Measurements from ENCODE around the gene CNOT6L. TPM values are rescaled to one million over a fixed set of nuclear protein-coding genes. Genes with fewer than 3 reads are reported as not detected.

Gene CNOT6L
- total RNA-seq, 1 experiment from 2014 or later = 14.5 TPM

- Histone ChIP-seq H2AK5ac (ENCODE audit: insufficient read length, low read length) (no peak overlapping the region), H3K23ac (ENCODE audit: insufficient read length, low read depth, low read length) (no peak overlapping the region), H2BK20ac (ENCODE audit: low read depth, low read length, poor library complexity, severe bottlenecking) (no peak overlapping the region), H4K8ac (replicated peaks; ENCODE audit: insufficient read length, low read depth, low read length) (no peak overlapping the region), H3K79me1 (ENCODE audit: insufficient read depth, low read depth, low read length, poor library complexity, severe bottlenecking) (no peaks in the 10 kb centered on the region), H3K18ac (ENCODE audit: insufficient read length, low read depth, low read length) (no peak overlapping the region), H2AFZ (ENCODE audit: low read length) (no peak overlapping the region), H4K20me1 (ENCODE audit: control insufficient read depth, insufficient read depth, insufficient read length) (no peaks in the 10 kb centered on the region), H4K91ac (ENCODE audit: insufficient read length, low read depth, low read length) (no peak overlapping the region), H3K27me3 (ENCODE audit: insufficient read depth, low read length) (no peaks in the 10 kb centered on the region), H3K9me3 (ENCODE audit: control insufficient read depth, low read depth, low read length) (no peaks in the 10 kb centered on the region), H4K5ac (ENCODE audit: insufficient read length, low read depth, low read length) (no peak overlapping the region), H2BK12ac (ENCODE audit: insufficient read length, low read depth, low read length) (no peak overlapping the region), H3K79me2 (ENCODE audit: insufficient read depth, low read length) (no peaks in the 10 kb centered on the region; the same call in 1 of the 2 replicates), H3K4ac (ENCODE audit: low read depth, low read length) (no peak overlapping the region), H3K4me1 (ENCODE audit: insufficient read depth, low read length) (no peaks in the 10 kb centered on the region), H3K23me2 (ENCODE audit: insufficient read length, low read depth, low read length, poor library complexity, severe bottlenecking) (no peaks in the 10 kb centered on the region), H3T11ph (ENCODE audit: low read length) (no peak overlapping the region), H2BK15ac (ENCODE audit: low read depth, low read length) (no peak overlapping the region), H2BK120ac (ENCODE audit: low read depth, low read length, poor library complexity, severe bottlenecking) (no peak overlapping the region), H3K4me2 (ENCODE audit: insufficient read depth, insufficient read length, low read length) (no peak overlapping the region), H3K56ac (ENCODE audit: insufficient read length, low read depth, low read length) (no peak overlapping the region), H2BK5ac (ENCODE audit: insufficient read length, low read length) (no peak overlapping the region), H3K14ac (ENCODE audit: insufficient read depth, low read length) (no peak overlapping the region), H3K9ac (ENCODE audit: extremely low read depth, insufficient read length, low read length) (no peak overlapping the region), H3K27ac (ENCODE audit: insufficient read length, low read depth, low read length) (no peak overlapping the region)
- WGBS (ENCODE audit: extremely low coverage, insufficient read length, low lambda C conversion rate) = no CpG with 5 or more reads among the region's 1 CpG
- no peak overlapping the region for H3K4me3 Mint-ChIP-seq
- peaks cover 0 to 4% of the 10 kb centered on the region in 2 experiments; a peak in 1 of 5 replicates for H3K9me3 Mint-ChIP-seq
- TF ChIP-seq CTCF (conservative IDR thresholded peaks at IDR 0.05) = no peak
- peaks cover 2 to 5% (median 4%) of the 10 kb centered on the region in 3 experiments; a peak in 5 of 7 replicates for H3K36me3 Mint-ChIP-seq (ENCODE audit: insufficient read depth in 1 of 3, low read depth in 3 of 3)
- H3K4me1 Mint-ChIP-seq = peaks cover 3 to 4% of the 10 kb centered on the region in 2 experiments; a peak in 2 of 4 replicates
- DNase-seq = no peak
- no peaks in the 10 kb centered on the region for H3K27me3 Mint-ChIP-seq (ENCODE audit: low read depth)
- H3K27ac Mint-ChIP-seq = peak overlapping the region in 1 of 3 experiments; percentile 27; a peak in 2 of 7 replicates
These were observed 23.8 kb downstream of the CNOT6L start for GRCh38 chr4:77795326-77795725.

Data from H9 (cell line).